NCI-H69 (cell line): ENCODE results near the gene BLVRB.

Experiments used
- DNase-seq: peaks from one replicate; lab custom pipeline; 2025; lab: John Stamatoyannopoulos, UW

The BLVRB gene

DNA sequence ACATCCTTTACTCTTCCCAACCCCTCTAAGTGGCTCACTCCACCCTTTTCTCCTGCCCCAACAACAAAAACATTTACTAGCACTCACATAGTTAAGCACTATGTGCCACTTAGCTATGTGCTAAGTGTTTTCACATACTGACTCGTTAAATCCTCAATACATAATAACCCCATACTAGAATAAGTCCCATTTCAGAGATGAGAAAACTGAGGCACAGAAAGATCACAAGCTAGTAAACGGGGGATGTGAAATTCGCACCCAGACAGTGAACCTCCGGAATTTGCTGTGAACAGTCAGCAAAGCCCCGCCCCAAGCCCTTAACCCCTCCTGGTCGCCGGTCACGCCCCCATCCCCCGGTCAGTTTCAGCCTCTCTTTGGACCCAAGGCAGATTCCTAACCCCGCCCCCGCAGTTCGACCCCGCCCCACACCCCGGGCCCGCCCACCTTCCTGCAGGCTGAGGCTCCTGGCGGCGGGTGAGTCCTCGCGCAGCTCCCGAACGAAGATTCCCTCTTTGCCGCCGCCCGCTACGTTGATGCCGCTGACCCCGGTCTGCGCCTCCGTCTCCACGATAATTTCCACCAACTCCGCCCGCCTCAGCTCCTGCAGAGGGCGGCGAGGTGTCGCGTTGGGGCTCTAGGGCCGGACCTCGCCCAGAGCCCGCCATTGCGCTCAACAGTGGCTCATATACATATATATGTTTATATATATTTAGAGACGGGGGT is 62.1 kb downstream of the BLVRB start:
- peak; percentile 84 for DNase-seq

DNA sequence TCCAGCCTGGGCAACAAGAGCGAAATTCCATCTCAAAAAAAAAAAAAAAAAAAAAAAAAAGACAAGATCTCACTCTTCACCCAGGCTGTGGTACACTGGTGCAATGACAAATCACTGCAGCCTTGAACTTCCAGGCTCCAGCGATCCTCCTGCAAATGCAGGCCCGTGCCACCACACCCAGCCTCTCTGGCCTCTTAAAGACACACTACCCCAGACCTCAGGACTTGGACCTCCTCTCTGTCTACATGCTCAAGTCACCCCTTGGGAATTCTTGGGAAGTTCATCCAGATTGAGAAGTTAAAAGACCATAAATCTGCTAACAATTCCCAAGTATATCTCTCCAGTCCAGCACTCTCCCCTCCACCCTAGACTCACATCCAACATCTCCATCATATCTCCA is 65.0 kb downstream of the BLVRB start:
- DNase-seq: no peak

DNA sequence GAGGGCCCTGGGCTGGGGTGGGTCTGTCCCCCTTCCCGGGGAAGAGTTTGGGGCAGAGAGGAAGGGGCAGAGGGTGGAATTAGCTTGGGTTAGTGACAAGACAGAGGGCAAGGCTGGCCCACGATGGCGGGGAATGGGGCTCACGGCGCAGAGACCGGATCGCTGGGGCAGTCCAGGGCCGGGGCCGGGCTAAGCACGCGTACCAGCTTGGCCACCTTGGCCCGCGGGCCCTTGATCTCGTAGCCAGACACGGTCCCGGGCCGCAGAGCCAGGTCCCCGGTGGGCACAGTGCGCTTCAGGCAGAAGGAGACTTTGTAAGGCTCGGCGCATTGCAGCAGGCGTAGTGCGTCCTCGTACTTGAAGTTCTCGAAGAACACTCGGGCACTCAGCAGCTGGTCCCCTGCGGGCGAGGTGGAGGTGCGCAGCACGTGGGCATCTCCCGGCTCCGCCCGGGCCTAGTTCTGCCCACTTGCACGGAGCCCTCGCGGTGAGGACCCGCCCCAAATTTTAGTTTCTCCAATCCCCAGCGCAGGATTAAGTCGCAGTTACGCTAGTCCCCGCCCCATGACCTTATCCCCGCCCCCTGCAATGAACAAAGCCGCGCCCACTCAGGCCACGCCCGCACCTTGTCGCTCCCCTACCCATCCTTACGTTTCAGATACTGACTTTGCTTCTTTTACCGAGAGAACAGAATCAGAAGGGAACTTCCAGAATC is 67.0 kb downstream of the BLVRB start:
- peak; percentile 85 for DNase-seq
